HepG2 (cell line): Measurements from ENCODE around the gene LZTR1. TPM values are rescaled to one million over a fixed set of nuclear protein-coding genes. Genes with fewer than 3 reads are reported as not detected.

Experiments used
- EP300 ChIP-seq, 3 experiments: sonication (generic) in 1 of 3; formaldehyde crosslinking in 1 of 3; IDR thresholded peaks; 2 replicates each; pipeline versions ENCODE4 v1.5.1 to v1.6.1; 2011 to 2020; ENCODE audit warnings: low read depth in 2 of 3, low read length in 2 of 3, borderline replicate concordance in 1 of 3, improper control_type of control experiment in 1 of 3, mild to moderate bottlenecking in 1 of 3, missing genetic modification reagents in 1 of 3, moderate library complexity in 1 of 3
- FOSL2 ChIP-seq: sonication (generic); formaldehyde crosslinking; IDR thresholded peaks from 2 replicates; pipeline ENCODE4 v1.4.0; 2020; ENCODE audit warnings: missing genetic modification reagents
- GATAD2A ChIP-seq: IDR thresholded peaks from 2 replicates; pipeline ENCODE4 v1.6.1; 2016
- GZF1 ChIP-seq: sonication (generic); formaldehyde crosslinking; IDR thresholded peaks from 2 replicates; pipeline ENCODE4 v1.5.1; 2020; ENCODE audit warnings: mild to moderate bottlenecking, missing genetic modification reagents
- HIVEP1 ChIP-seq: sonication (generic); formaldehyde crosslinking; IDR thresholded peaks from 2 replicates; pipeline ENCODE4 v1.4.0; 2020; ENCODE audit warnings: mild to moderate bottlenecking, missing genetic modification reagents
- HNF4A ChIP-seq: sonication (generic); formaldehyde crosslinking; IDR thresholded peaks from 2 replicates; pipeline ENCODE4 v1.4.0; 2020; ENCODE audit warnings: missing genetic modification reagents
- LCORL ChIP-seq, 2 experiments: fragments of 450-650 bp in 1 of 2; sonication (generic) in 1 of 2; formaldehyde crosslinking in 1 of 2; IDR thresholded peaks; 2 replicates each; pipeline versions ENCODE4 v1.5.0 to v1.6.1; 2017 to 2020; ENCODE audit warnings: antibody characterized with exemption in 1 of 2, missing genetic modification reagents in 1 of 2
- NCOR1 ChIP-seq: fragments of 200-600 bp; sonication (generic); IDR thresholded peaks from 2 replicates; pipeline ENCODE4 v1.7.0; 2017; ENCODE audit warnings: antibody characterized with exemption, low read length, borderline replicate concordance
- NFRKB ChIP-seq: fragments of 450-650 bp; IDR thresholded peaks from 2 replicates; pipeline ENCODE4 v1.6.1; 2017
- NR1H2 ChIP-seq: sonication (generic); formaldehyde crosslinking; IDR thresholded peaks from 2 replicates; pipeline ENCODE4 v1.8.1; 2022; ENCODE audit warnings: low read depth, missing genetic modification reagents, borderline replicate concordance
- TMF1 ChIP-seq: sonication (generic); formaldehyde crosslinking; IDR thresholded peaks from 2 replicates; pipeline ENCODE4 v1.8.1; 2022; ENCODE audit warnings: low read depth, missing genetic modification reagents
- YEATS4 ChIP-seq: sonication (generic); formaldehyde crosslinking; IDR thresholded peaks from 2 replicates; pipeline ENCODE4 v1.4.0; 2020; ENCODE audit warnings: missing genetic modification reagents, borderline replicate concordance
- ZMYM4 ChIP-seq: sonication (generic); formaldehyde crosslinking; IDR thresholded peaks from 2 replicates; pipeline ENCODE4 v1.8.1; 2023; ENCODE audit warnings: mild to moderate bottlenecking, missing genetic modification reagents
- ZNF382 ChIP-seq: sonication (generic); formaldehyde crosslinking; IDR thresholded peaks from 2 replicates; pipeline ENCODE4 v1.5.0; 2020; ENCODE audit warnings: missing genetic modification reagents, mild to moderate bottlenecking, borderline replicate concordance
- ZNF383 ChIP-seq: sonication (generic); formaldehyde crosslinking; IDR thresholded peaks from 2 replicates; pipeline ENCODE4 v1.4.0; 2020; ENCODE audit warnings: missing genetic modification reagents, mild to moderate bottlenecking, borderline replicate concordance
- ZNF781 ChIP-seq: sonication (generic); formaldehyde crosslinking; IDR thresholded peaks from 2 replicates; pipeline ENCODE4 v1.5.1; 2020; ENCODE audit warnings: borderline replicate concordance, mild to moderate bottlenecking, missing genetic modification reagents; ENCODE audit errors: not compliant biosample characterization
- polyA plus RNA-seq, 8 experiments: library from polyadenylated mRNA; depleted of rRNA in 3 of 8; stranded (reverse) in 7 of 8; unstranded in 1 of 8; fragments of >200 nt; fragmentation: Illumina TruSeq in 4 of 8; extraction: Trizol in 4 of 8; gene quantifications; 2 replicates each; pipeline versions ENCODE4 v1.2.1 to v1.2.3, GENCODE V29; 2011 to 2016; ENCODE audit warnings: low read depth in 4 of 8, missing spikeins in 1 of 8, mixed read lengths in 1 of 8; ENCODE audit not compliant: insufficient read depth in 1 of 8
- total RNA-seq, 5 experiments: library from RNA; depleted of rRNA; stranded (reverse); fragments of >200 nt; fragmentation: Illumina TruSeq; extraction: Trizol; gene quantifications; 2 replicates each; pipeline ENCODE4 v1.2.3, GENCODE V29; 2016; ENCODE audit warnings: low read depth in 1 of 5
- TF ChIP-seq, protein P1 (sequence below): sonication (generic); formaldehyde crosslinking; IDR thresholded peaks from 2 replicates; pipeline ENCODE4 v1.5.1; 2020; ENCODE audit warnings: missing genetic modification reagents, mild to moderate bottlenecking, borderline replicate concordance
- TF ChIP-seq, protein P2 (sequence below): sonication (generic); formaldehyde crosslinking; conservative IDR thresholded peaks from 2 replicates; pipeline ENCODE4 v1.5.0; 2020; ENCODE audit warnings: missing genetic modification reagents
- TF ChIP-seq, protein P3 (sequence below): sonication (generic); formaldehyde crosslinking; IDR thresholded peaks from 2 replicates; pipeline ENCODE4 v1.8.1; 2023; ENCODE audit warnings: mild to moderate bottlenecking, inconsistent platforms, moderate library complexity, missing genetic modification reagents, borderline replicate concordance
- TF ChIP-seq, protein P4 (sequence below), 2 experiments: fragments of 450-650 bp in 1 of 2; sonication (generic) in 1 of 2; formaldehyde crosslinking; IDR thresholded peaks; 2 replicates each; pipeline versions ENCODE4 v1.5.0 to v1.8.0; 2020 to 2022; ENCODE audit warnings: mild to moderate bottlenecking in 1 of 2, missing genetic modification reagents in 1 of 2

Gene LZTR1
- total and polyA plus RNA-seq, 2 of the 13 experiments (the other 11 are each of a cell fraction or from before 2014, with no cell fraction given): 21.8 to 22.4 TPM

DNA sequence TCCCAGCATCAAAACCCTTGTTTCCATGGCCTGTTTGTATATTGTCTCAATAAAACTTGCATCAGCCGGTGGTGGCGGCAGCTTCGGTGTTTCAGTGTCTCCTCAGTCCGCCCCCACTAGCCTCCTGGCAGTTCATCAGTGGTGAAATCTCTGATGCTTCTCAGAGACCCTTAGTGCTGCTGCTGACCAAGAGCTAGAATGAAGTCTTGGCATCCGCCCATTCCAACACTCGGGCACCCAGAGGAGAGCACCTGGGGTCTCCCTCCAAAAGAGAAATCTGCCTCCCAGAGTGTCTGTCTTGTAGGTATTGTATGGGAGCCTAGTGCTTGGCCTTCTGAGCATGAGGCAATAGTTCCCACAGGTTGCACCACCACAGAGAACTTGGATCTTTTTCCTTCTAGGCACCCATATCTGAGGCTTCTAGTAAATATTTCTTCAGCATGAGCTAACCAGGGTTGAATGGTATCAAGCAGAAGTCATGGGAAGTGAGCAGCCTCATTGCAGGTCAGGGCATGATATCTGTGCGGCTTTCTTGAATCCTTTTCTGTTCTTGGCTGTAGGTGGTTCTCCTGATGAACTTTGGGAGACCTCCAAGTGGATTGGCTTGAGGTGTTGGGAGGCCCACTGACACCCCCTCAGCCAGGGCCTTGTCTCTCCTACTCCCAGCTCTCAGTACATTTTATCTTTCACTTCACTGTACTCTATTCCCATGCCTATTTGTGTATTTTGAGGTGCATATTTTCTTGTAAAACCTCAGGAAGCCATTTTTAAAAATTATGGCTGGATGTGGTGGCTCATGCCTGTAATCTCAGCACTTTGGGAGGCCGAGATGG lies 28.2 kb upstream of the LZTR1 start (continued):
- no peak for TF ChIP-seq ZMYM4
- no peak for TF ChIP-seq TMF1 (CRISPR knock-in tag)
- TF ChIP-seq ZNF781 (CRISPR knock-in tag): no peak
- TF ChIP-seq NFRKB: no peak
- peak; percentile 86 for TF ChIP-seq GATAD2A (CRISPR knock-in tag)
- TF ChIP-seq YEATS4 (CRISPR knock-in tag): 0 out of 2 replicates have a peak, but pooled peaks have one; percentile 18
- TF ChIP-seq ZNF382 (CRISPR knock-in tag): no peak
- TF ChIP-seq HNF4A: peak; percentile 34
- no peak for TF ChIP-seq HIVEP1 (CRISPR knock-in tag)
- TF ChIP-seq ZNF383: no peak
- TF ChIP-seq GZF1 (CRISPR knock-in tag): no peak
- TF ChIP-seq, protein P1, sequence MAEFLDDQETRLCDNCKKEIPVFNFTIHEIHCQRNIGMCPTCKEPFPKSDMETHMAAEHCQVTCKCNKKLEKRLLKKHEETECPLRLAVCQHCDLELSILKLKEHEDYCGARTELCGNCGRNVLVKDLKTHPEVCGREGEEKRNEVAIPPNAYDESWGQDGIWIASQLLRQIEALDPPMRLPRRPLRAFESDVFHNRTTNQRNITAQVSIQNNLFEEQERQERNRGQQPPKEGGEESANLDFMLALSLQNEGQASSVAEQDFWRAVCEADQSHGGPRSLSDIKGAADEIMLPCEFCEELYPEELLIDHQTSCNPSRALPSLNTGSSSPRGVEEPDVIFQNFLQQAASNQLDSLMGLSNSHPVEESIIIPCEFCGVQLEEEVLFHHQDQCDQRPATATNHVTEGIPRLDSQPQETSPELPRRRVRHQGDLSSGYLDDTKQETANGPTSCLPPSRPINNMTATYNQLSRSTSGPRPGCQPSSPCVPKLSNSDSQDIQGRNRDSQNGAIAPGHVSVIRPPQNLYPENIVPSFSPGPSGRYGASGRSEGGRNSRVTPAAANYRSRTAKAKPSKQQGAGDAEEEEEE (CRISPR knock-in tag): no peak
- no peak for TF ChIP-seq LCORL (IDR thresholded peaks at IDR 0.05)
- 0 out of 2 replicates have a peak, but pooled peaks have one; percentile 11 for TF ChIP-seq LCORL (CRISPR knock-in tag; IDR thresholded peaks at IDR 0.05)
- TF ChIP-seq, protein P2, sequence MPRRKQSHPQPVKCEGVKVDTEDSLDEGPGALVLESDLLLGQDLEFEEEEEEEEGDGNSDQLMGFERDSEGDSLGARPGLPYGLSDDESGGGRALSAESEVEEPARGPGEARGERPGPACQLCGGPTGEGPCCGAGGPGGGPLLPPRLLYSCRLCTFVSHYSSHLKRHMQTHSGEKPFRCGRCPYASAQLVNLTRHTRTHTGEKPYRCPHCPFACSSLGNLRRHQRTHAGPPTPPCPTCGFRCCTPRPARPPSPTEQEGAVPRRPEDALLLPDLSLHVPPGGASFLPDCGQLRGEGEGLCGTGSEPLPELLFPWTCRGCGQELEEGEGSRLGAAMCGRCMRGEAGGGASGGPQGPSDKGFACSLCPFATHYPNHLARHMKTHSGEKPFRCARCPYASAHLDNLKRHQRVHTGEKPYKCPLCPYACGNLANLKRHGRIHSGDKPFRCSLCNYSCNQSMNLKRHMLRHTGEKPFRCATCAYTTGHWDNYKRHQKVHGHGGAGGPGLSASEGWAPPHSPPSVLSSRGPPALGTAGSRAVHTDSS (CRISPR knock-in tag): no peak
- TF ChIP-seq, protein P3, sequence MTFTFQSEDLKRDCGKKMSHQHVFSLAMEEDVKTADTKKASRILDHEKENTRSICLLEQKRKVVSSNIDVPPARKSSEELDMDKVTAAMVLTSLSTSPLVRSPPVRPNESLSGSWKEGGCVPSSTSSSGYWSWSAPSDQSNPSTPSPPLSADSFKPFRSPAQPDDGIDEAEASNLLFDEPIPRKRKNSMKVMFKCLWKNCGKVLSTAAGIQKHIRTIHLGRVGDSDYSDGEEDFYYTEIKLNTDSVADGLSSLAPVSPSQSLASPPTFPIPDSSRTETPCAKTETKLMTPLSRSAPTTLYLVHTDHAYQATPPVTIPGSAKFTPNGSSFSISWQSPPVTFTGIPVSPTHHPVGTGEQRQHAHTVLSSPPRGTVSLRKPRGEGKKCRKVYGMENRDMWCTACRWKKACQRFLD (CRISPR knock-in tag): no peak
- TF ChIP-seq, protein P4, sequence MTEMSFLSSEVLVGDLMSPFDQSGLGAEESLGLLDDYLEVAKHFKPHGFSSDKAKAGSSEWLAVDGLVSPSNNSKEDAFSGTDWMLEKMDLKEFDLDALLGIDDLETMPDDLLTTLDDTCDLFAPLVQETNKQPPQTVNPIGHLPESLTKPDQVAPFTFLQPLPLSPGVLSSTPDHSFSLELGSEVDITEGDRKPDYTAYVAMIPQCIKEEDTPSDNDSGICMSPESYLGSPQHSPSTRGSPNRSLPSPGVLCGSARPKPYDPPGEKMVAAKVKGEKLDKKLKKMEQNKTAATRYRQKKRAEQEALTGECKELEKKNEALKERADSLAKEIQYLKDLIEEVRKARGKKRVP (CRISPR knock-in tag; IDR thresholded peaks at IDR 0.05): peak; percentile 44 to 99; a peak in 3 of 4 replicates
- peak; percentile 47; the same call in 1 of the 2 replicates for TF ChIP-seq NCOR1
- no peak for TF ChIP-seq NR1H2
- TF ChIP-seq FOSL2 (CRISPR knock-in tag): no peak
- peak in 1 of 2 experiments; percentile 55; a peak in 1 of 4 replicates for TF ChIP-seq EP300 (IDR thresholded peaks at IDR 0.05; ENCODE audit: low read depth in 2 of 2, low read length in 2 of 2)
- no peak for TF ChIP-seq EP300 (CRISPR knock-in tag; IDR thresholded peaks at IDR 0.05; ENCODE audit: borderline replicate concordance)
